DMS53 (cell line): ENCODE data around the gene G3BP1.
"Not testable (repeated sequence)": the region's sequence is repeated elsewhere in the genome, so short reads cannot be mapped to it uniquely, and the experiment has no call there.

Experiments
- DNase-seq: peaks from one replicate; lab custom pipeline; 2025; lab: John Stamatoyannopoulos, UW

The G3BP1 gene

GRCh38 chr5:151771259-151772028, at the start of gene G3BP1:
Gene G3BP1, plus strand, starts transcription at chr5:151771954. Its CDS starts 14,667 bp downstream, at chr5:151786621.
- peak; percentile 100 for DNase-seq

DNA sequence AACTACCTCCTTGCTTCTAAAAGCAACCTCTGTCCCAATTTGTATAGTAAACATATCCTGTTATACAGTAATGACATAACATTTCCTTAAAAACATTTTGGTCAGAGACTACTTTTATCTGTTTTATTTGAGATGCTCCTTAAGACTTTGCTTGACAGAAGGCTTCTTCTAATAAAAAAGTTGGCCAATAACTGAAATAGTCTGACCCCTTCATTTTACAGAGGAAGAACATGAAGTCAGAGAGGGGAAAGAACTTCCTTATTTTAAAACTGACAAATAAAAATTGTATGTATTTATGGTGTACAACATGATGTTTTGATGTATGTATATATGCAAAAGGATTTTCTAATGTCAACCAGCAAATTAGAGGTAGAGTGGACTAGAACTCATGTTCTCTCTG, 49.2 kb upstream of the G3BP1 start:
- DNase-seq: no peak

DNA sequence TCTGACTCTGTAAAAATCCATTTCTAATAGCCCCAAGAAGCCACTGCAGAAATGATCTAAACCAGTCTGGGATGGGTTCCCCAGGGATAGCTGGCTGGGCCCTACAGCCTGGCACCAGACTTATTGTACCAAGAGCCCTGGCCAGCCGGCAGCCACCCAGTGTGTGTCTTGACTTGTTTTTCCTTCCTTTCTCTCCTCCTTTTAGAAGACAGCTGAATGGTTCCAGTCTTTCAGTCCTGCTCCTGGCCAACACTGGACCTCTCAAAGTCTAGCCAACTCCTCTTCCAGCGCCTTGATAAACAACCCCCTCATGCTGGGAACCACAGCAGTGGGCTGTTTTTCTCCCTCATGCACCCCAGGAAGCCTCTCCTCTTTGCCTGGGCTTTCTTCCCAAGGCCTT, 47.4 kb upstream of the G3BP1 start:
- DNase-seq: no peak

- DNase-seq: not testable (repeated sequence)
Measured at GRCh38 chr5:151729597-151729996, 42.2 kb upstream of the G3BP1 start.

DNA sequence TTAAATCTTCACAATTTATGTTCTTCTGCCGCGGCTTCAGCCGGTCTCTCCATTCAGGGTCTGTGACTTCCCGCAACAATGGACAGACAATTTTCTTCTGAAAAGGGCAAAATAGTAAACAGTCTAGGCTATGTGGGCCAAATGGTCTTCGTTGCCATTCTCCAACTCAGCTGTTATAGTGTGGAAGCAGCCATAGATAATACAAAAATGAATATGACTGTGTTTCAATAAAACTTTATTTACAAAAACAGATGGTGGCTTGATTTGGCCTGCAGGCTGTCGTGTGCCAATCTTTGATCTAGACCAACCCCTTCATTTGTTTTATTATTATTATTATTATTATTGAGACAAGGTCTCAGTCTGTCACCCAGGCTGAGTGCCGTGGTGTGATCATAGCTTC, 41.4 kb upstream of the G3BP1 start:
- no peak for DNase-seq

GRCh38 chr5:151733358-151734063, 38.2 kb upstream of the G3BP1 start:
- no peak for DNase-seq

- no peak for DNase-seq
Measured at GRCh38 chr5:151734064-151734408, 37.7 kb upstream of the G3BP1 start.

- DNase-seq: no peak
Measured at GRCh38 chr5:151735646-151736045, 36.1 kb upstream of the G3BP1 start.

GRCh38 chr5:151737431-151737830, 34.3 kb upstream of the G3BP1 start:
- DNase-seq: no peak

DNA sequence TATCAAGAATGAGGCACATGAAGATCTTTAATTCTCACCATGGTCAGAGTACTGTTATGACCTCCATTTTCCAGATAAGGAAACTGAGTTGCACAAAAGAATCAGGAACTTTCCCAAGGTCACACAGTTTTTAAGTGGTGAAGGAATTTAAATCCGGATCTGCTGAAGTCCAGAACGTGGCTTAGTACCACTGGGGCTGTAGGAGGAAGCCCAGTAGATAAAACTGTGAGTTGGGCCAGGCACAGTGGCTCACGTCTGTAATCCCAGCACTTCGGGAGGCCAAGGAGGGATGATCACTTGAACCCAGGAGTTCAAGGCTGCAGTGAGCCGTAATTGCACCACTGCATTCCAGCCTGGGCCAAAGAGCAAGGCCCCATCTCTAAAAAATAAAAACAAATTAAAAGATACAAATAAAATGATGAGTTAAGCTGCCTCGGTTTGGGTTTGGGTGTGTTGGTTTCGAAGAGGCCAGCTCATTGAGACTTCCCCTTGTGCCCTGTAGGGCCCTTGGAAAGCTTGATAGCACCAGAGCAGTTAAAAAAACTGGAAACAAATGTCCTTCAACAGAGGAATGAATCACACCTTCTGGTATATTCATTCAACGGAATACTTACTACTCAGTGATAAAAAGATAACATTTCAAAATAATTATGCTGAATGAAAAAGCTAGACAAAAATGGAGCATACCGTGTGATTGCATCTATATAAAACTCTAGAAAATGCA, 33.5 kb upstream of the G3BP1 start:
- DNase-seq: no peak

- no peak for DNase-seq
Measured at GRCh38 chr5:151739395-151739794, 32.4 kb upstream of the G3BP1 start.

- no peak for DNase-seq
Measured at GRCh38 chr5:151739939-151740335, 31.8 kb upstream of the G3BP1 start.

- DNase-seq: peak; percentile 66
Measured at GRCh38 chr5:151740336-151740942, 31.3 kb upstream of the G3BP1 start.

DNA sequence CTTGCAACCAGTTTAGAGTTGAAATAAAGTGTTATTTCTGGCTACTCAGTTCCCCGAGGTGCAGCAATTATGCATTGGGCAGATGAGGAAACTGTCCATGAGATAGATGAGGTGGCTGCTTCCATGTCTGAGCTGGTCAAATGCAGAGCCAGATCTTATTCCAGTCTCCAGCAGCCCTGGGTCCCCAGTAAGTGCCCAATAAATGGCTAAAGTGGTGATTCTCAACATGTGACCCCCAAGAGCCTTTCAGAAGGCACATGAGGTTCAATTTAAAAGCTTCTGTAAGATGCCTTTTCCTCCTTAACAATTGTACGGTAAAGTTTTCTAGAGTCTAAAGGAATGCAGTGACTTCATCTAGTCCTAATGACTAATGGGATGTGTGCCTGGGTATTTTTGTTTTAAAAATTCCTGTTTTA, 30.8 kb upstream of the G3BP1 start:
- no peak for DNase-seq

GRCh38 chr5:151741678-151742423, 29.9 kb upstream of the G3BP1 start:
- DNase-seq: no peak

GRCh38 chr5:151742870-151743294, 28.9 kb upstream of the G3BP1 start:
- peak; percentile 72 for DNase-seq

DNA sequence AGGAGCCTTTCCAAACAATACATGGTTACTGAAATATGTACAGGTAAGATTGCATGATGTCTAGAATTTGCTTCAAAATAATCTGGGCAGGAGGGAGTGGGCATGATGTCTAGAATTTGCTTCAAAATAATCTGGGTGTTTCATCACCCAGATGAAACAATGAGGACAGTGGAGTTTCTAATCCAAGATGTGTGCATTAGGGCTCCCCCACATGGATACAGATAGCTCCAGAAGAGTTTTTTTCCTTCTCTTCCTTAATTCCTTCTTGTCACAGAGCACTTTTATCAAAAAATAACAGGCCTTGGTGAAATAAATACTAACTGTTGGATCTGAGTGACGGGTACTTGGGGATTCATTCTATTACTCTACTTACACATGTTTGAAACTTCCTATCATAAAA, 28.2 kb upstream of the G3BP1 start:
- DNase-seq: no peak

DNA sequence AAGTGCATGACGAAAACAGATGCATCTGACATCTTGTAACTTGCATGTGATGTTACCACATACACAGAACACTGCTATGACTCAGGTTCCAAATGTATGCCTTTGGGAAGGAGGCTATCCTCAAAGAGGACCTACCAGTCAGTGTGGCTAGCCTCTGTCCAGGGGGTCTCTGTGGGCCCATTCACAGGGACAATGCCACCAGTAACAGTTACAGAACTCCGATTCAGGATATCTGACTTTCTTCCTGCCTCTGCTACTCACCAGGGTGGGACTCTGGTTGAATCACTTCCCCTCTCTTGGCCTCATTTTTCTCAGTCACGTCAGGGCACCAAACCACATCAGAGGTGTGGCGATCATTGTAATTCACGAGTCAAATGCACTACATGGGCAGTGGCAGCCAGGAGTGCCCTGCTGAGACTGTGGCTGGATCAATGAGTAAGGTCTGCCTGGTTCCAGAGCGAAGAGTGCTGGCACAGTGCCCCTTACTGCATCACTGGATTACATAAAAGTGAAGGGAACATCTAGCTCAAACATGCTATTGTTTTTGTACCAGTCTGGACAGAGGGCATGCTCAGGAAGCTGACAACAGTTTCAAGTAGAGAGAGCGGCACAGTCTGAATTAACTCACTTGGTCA, 26.6 kb upstream of the G3BP1 start:
- DNase-seq: no peak

GRCh38 chr5:151750121-151750520, 21.6 kb upstream of the G3BP1 start:
- DNase-seq: no peak

DNA sequence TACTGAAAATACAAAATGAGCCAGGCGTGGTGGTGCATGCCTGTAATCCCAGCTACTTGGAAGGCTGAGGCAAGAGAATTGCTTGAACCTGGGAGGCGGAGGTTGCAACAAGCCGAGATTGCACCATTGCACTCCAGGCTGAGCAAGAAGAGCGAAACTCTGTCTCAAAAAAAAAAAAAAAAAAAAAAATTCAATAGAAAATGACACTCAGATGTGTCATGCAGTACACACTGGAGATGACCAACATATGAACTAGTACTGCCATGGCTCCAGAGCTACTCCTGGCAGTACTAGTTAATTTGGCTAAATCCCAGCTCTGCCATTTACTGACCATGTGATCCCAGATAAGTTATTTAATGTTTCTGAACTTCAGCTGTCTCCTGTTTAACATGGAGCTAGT, 20.7 kb upstream of the G3BP1 start:
- no peak for DNase-seq

DNA sequence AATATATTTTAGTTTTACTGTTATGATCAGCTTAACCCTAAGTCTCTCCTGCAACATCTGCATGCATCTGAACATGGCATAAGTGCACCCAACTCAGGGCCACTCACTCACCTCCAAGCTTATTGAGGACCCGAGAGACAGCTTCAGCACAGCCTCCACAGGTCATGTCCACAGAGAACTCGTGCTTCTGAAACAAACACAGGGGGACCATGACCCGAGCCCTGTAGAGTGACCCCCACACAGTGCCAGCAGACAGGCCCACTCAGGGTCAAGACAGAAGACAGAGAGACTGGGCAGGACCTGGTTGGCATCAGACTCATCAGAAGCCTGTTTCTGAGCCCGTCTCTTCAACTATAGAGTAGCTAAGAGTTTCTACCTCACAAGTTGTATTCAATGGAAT, 20.2 kb upstream of the G3BP1 start:
- DNase-seq: no peak
